ENCODE results near the gene SAP25.
A peak's percentile ranks its signal among the peaks of the same experiment; 100 is the strongest.
"Not testable (repeated sequence)": the region's sequence is repeated elsewhere in the genome, so short reads cannot be mapped to it uniquely, and the experiment has no call there.

The SAP25 gene

DNA sequence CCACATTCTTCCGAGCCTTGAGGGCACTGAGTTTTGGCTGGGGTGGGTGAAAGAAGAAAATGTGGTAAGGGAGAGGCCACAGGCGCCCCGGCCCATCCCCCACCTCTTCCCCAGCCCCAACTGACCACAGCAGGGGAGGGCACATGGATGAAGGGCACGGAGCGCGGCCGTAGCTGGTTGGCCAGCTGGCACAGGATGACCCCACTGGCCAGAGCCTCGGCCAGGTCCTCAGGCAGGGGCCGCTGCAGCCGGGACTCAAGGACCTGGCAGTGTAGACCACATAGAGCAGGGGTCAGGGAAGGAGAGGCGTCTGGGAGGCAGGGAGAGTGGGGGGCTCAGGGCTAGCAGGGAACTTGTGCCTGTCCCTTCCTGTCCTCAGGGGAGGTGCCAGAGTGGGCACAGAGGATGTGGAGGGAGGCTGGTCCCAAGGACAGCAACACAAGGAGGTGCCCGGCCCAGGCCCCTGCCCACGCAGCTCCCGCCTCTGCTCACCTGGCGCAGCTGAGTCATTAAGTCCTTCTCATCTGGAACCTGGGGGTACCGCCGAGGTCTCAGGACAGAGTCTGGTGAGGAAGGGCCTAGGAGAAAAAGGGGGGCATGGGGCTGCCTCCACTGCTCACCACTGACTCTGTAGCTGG is 2.2 kb upstream of the SAP25 start:
- DNase-seq (ENCODE audit: low read depth, low spot score) = no peak

DNA sequence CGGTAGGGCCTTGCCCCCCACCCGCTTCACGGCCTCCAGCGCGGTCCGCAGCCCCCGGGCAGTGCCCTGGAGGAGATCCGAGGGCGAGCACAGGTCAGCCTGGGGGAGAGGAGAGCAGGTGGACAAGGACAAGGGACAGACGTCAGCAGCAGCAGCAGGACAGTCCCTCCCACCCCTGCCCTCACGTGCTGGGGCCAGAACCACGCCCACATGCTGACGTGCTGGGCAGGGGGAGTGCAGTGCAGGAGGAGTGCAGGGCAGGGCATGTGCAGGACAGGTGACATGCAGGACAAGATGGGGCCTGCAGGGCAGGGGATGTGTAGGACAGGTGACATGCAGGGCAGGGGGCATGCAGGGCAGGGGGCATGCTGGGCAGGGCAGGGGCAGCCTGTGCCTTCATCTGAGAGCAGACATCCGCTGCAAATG is 1.5 kb upstream of the SAP25 start:
- peak; percentile 50 for DNase-seq (ENCODE audit: low read depth, low spot score)

- DNase-seq (ENCODE audit: low read depth, low spot score) = no peak
Observed at GRCh38 chr7:100574362-100575205, 884 bp upstream of the SAP25 start.

- no peak for DNase-seq (ENCODE audit: low read depth, low spot score)
Observed at GRCh38 chr7:100572949-100573675, 588 bp downstream of the SAP25 start.

GRCh38 chr7:100572281-100572948 is 1.3 kb downstream of the SAP25 start:
- DNase-seq (ENCODE audit: low read depth, low spot score) = no peak

GRCh38 chr7:100571829-100572116 is 1.9 kb downstream of the SAP25 start:
- no peak for DNase-seq (ENCODE audit: low read depth, low spot score)

- DNase-seq (ENCODE audit: low read depth, low spot score) = peak; percentile 77
Observed at GRCh38 chr7:100570954-100571828, 2.5 kb downstream of the SAP25 start.

GRCh38 chr7:100568896-100569844 is 4.5 kb downstream of the SAP25 start:
- DNase-seq (ENCODE audit: low read depth, low spot score) = peak; percentile 87

GRCh38 chr7:100568176-100568895 is 5.4 kb downstream of the SAP25 start:
- no peak for DNase-seq (ENCODE audit: low read depth, low spot score)

DNA sequence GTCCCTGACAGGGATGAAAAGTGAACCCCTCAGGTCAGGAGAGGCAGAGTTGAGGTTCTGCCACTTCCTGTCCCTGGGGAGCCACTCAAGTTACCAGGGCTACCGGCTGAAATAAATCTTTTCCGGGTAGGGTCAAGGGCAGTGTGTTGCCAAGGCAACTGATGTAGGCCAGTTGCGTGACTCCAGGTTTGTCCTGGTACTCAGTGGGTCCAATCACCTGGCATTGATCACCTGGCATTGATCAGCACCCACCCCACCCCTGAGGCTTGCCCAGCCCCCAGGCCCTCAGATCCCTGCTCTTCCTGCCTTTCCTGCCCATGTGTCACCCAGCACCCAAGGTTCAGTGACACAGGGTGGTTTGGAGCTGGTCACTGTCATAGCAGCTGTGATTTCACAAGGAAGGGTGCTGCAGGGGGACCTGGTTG is 5.9 kb downstream of the SAP25 start:
- no peak for DNase-seq (ENCODE audit: low read depth, low spot score)

- DNase-seq (ENCODE audit: low read depth, low spot score) = no peak
Observed at GRCh38 chr7:100567031-100567730, 6.5 kb downstream of the SAP25 start.

GRCh38 chr7:100566018-100566531 is 7.6 kb downstream of the SAP25 start:
- DNase-seq (ENCODE audit: low read depth, low spot score) = no peak

DNA sequence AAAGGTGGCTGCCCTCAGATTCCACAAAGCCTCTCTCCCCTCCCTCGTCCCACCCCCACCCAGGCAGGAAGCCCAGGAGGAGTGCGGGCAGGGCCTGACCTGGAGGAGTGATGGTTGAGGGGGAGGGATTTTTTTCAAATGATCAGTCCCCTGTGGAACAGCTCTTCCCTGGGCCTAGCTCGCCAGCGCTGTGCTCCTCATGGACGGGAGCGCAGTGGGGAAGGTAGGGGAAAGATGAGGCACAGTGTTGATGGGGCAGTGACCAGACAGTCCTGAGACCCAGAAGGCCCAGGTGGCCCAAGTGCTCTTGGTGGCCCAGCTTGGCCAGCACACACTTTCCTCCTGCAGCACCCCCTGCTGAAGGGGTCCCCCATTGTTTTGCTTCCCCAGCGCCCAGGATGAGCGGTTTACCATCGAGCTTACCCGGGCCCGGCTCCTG is 8.5 kb downstream of the SAP25 start:
- DNase-seq (ENCODE audit: low read depth, low spot score) = no peak

DNA sequence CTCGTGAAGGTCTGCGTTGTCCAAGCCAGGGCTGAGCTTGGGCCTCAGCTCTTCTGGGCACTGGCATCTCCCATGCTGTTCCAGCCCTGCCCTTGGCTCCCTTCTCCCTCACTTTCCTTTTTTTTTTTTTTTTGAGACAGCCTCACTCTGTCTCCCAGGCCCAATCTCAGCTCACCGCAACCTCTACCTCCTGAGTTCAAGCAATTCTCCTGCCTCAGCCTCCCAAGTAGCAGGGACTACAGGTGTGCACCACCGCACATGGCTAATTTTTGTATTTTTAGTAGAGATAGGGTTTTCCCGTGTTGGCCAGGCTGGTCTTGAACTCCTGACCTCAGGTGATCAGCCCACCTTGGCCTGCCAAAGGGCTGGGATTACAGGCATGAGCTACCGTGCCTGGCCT is 9.3 kb downstream of the SAP25 start:
- DNase-seq (ENCODE audit: low read depth, low spot score) = not testable (repeated sequence)

DNA sequence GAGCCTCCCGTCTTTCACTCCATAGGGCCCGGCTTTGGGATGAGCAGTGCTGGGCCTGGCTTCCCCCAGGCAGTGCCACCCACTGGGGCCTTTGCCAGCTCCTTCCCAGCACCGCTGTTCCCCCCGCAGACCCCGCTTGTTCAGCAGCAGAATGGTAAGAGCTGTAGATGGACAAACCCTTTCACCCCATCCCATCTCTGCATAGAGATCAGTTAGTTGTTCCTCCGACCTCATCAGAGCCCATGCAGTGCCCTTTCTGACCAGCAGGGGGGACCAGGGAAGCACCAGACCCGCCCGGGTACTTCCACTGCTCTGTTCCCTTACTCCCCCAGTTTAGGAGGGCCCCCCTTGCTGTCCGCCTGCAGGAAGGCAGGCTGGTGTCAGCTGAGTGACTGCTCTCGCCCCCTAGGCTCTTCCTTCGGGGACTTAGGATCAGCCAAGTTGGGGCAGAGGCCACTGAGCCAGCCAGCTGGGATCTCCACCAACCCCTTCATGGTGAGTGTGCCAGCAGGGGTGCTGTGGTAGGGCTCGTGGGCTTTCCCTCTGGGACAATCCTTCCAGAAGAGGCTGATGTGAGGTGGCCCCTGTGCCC is 9.8 kb downstream of the SAP25 start:
- DNase-seq (ENCODE audit: low read depth, low spot score) = peak; percentile 77

DNA sequence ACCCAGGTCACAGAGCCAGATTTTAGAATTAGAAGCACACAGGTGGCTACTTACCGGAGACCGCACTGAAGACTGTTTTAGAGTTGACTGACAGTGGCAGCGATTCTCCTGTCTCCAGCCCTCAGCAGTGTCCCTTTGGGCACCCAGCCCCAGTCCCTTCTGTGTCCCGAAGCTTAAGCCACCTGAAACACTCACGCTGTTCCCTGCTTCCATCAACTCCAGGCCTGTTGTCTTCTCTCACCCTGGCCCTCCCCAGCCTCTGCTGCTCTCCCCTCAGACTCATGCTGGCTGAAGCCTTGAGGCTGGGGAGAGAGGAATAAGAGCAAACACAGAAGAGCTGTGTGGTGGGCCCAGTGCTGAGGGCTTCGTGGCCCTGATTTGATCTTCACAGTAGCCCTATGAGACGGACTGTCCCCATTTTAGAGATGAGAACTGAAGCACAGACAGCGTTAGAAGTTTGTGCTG is 10.6 kb downstream of the SAP25 start:
- DNase-seq (ENCODE audit: low read depth, low spot score) = no peak

- DNase-seq (ENCODE audit: low read depth, low spot score) = no peak
Observed at GRCh38 chr7:100562195-100563099, 11.3 kb downstream of the SAP25 start.
